Natural killer cell (primary cell): ENCODE measurements around the gene CNTNAP4. TPM values are rescaled to one million over a fixed set of nuclear protein-coding genes. Genes with fewer than 3 reads are reported as not detected.

Experiments used
- ATAC-seq, 3 donors: fragments of 150-1000 bp in 2 of 3; fragments of 200-7000 bp in 1 of 3; cut with Tn5 transposase; 1 replicate in 1 of 3; 2 replicates in 2 of 3; pipeline ENCODE4 v1.10.0; 2021; ENCODE audit warnings: mild to moderate bottlenecking in 2 of 3, moderate library complexity in 2 of 3
- DNase-seq, 2 donors: peaks; one replicate each; pipeline versions ENCODE4 v3.0.0 to v3.0.0-alpha.2; 2013 to 2021; ENCODE audit warnings: mixed read lengths in 1 of 2
- H3K27ac ChIP-seq: one replicate; pipeline ENCODE4 v1.5.1; 2013; ENCODE audit warnings: mild to moderate bottlenecking, low read length
- H3K27me3 ChIP-seq: one replicate; pipeline ENCODE4 v1.6.1; 2013; ENCODE audit warnings: low read length; ENCODE audit not compliant: control insufficient read depth, insufficient read depth
- H3K36me3 ChIP-seq: one replicate; pipeline ENCODE4 v1.6.1; 2013; ENCODE audit warnings: low read length; ENCODE audit not compliant: control insufficient read depth, insufficient read depth
- H3K4me1 ChIP-seq: one replicate; pipeline ENCODE4 v1.6.1; 2013; ENCODE audit warnings: low read length; ENCODE audit not compliant: control insufficient read depth, insufficient read depth
- H3K4me3 ChIP-seq: one replicate; pipeline ENCODE4 v1.5.1; 2013; ENCODE audit warnings: low read length
- H3K9me3 ChIP-seq: one replicate; pipeline ENCODE4 v1.6.1; 2013; ENCODE audit warnings: low read length; ENCODE audit not compliant: control insufficient read depth, insufficient read depth
- H3K27ac Mint-ChIP-seq, 2 donors: one replicate each; pipeline ENCODE4 v1.8.0; 2022; ENCODE audit warnings: mild to moderate bottlenecking in 2 of 2, mixed read lengths in 2 of 2, moderate library complexity in 1 of 2
- H3K27me3 Mint-ChIP-seq, 2 donors: one replicate each; pipeline ENCODE4 v1.8.0; 2022; ENCODE audit warnings: low read depth in 2 of 2, mixed read lengths in 2 of 2
- H3K36me3 Mint-ChIP-seq: one replicate; pipeline ENCODE4 v1.8.0; 2022; ENCODE audit warnings: mixed read lengths
- H3K4me1 Mint-ChIP-seq, 2 donors: one replicate each; pipeline ENCODE4 v1.8.0; 2022; ENCODE audit warnings: mixed read lengths in 2 of 2
- H3K4me3 Mint-ChIP-seq: one replicate; pipeline ENCODE4 v1.8.0; 2022; ENCODE audit warnings: mild to moderate bottlenecking, moderate library complexity, mixed read lengths
- H3K9me3 Mint-ChIP-seq, 2 donors: one replicate each; pipeline ENCODE4 v1.8.0; 2022; ENCODE audit warnings: mixed read lengths in 2 of 2
- CTCF ChIP-seq: fragments of 200-600 bp; IDR thresholded peaks from one replicate; pipeline ENCODE4 v1.8.0; 2022; ENCODE audit warnings: antibody characterized with exemption
- WGBS: methylation state at CpG from one replicate; pipeline ENCODE4 v1.1.7; 2013; ENCODE audit warnings: missing lambda C conversion rate; ENCODE audit not compliant: insufficient coverage; 5-methylcytosine and 5-hydroxymethylcytosine counted together
- intact Hi-C: fragments of 100-400 bp; cut with micrococcal nuclease; formaldehyde crosslinking; loops from one replicate; pipeline ENCODE4 v1.14.2; 2022
- total RNA-seq, 4 donors: library from RNA; stranded (reverse); fragments of 120-200 nt in 1 of 4; gene quantifications; one replicate each; pipeline versions ENCODE4 v1.2.3 to v1.2.4, GENCODE V29; 2013 to 2022

CNTNAP4 gene
- total RNA-seq, 3 donors from 2014 or later (not counting 1 experiment from before 2014, with no cell fraction given) = not detected

GRCh38 chr16:76378020-76378419 lies 100.8 kb downstream of the CNTNAP4 start:
- no peak overlapping the region for H3K4me3 Mint-ChIP-seq
- Histone ChIP-seq H3K4me3 (no peak overlapping the region), H3K36me3 (no peaks in the 10 kb centered on the region), H3K9me3 (no peaks in the 10 kb centered on the region), H3K27me3 (no peaks in the 10 kb centered on the region), H3K4me1 (no peaks in the 10 kb centered on the region), H3K27ac (no peak overlapping the region)
- ATAC-seq = no peak
- no peak overlapping the region for H3K27ac Mint-ChIP-seq
- no peaks in the 10 kb centered on the region for H3K4me1 Mint-ChIP-seq
- intact Hi-C loops = no loop called here
- no peak for TF ChIP-seq CTCF
- no peak for DNase-seq
- H3K36me3 Mint-ChIP-seq = no peaks in the 10 kb centered on the region
- no peaks in the 10 kb centered on the region for H3K27me3 Mint-ChIP-seq
- WGBS = 91% methylated on average over 2 of the region's 3 CpGs
- H3K9me3 Mint-ChIP-seq = peaks cover 13 to 19% of the 10 kb centered on the region in 2 donors

GRCh38 chr16:76381096-76381495 lies 103.9 kb downstream of the CNTNAP4 start:
- H3K27ac Mint-ChIP-seq = no peak overlapping the region
- Histone ChIP-seq H3K27me3 (no peaks in the 10 kb centered on the region), H3K4me1 (no peaks in the 10 kb centered on the region), H3K27ac (no peak overlapping the region), H3K36me3 (no peaks in the 10 kb centered on the region), H3K9me3 (no peaks in the 10 kb centered on the region), H3K4me3 (no peak overlapping the region)
- H3K4me3 Mint-ChIP-seq = no peak overlapping the region
- H3K27me3 Mint-ChIP-seq = no peaks in the 10 kb centered on the region
- no CpG with 5 or more reads among the region's 1 CpG for WGBS
- peaks cover 9 to 10% of the 10 kb centered on the region in 2 donors for H3K9me3 Mint-ChIP-seq
- DNase-seq = no peak
- intact Hi-C loops = no loop called here
- H3K36me3 Mint-ChIP-seq = no peaks in the 10 kb centered on the region
- no peak for TF ChIP-seq CTCF
- no peaks in the 10 kb centered on the region for H3K4me1 Mint-ChIP-seq
- ATAC-seq = no peak

GRCh38 chr16:76385601-76386230 lies 108.5 kb downstream of the CNTNAP4 start:
- no peak overlapping the region for H3K4me3 Mint-ChIP-seq
- DNase-seq (no peak), ATAC-seq (no peak)
- no peak overlapping the region for H3K4me3 ChIP-seq
- no peaks in the 10 kb centered on the region for H3K36me3 Mint-ChIP-seq
- no peaks in the 10 kb centered on the region for H3K27me3 Mint-ChIP-seq
- H3K27ac ChIP-seq = no peak overlapping the region
- WGBS = 71% methylated on average over 4 of the region's 7 CpGs
- H3K4me1 Mint-ChIP-seq = no peaks in the 10 kb centered on the region
- H3K36me3 ChIP-seq = no peaks in the 10 kb centered on the region
- no peaks in the 10 kb centered on the region for H3K4me1 ChIP-seq
- intact Hi-C loops = no loop called here
- no peaks in the 10 kb centered on the region for H3K27me3 ChIP-seq
- TF ChIP-seq CTCF = no peak
- H3K9me3 ChIP-seq = no peaks in the 10 kb centered on the region
- peaks cover 0 to 2% of the 10 kb centered on the region in 2 donors for H3K9me3 Mint-ChIP-seq
- no peak overlapping the region for H3K27ac Mint-ChIP-seq

- no peak overlapping the region for H3K27ac ChIP-seq
- Mint-ChIP-seq H3K27ac (no peak overlapping the region), H3K36me3 (no peaks in the 10 kb centered on the region), H3K27me3 (no peaks in the 10 kb centered on the region), H3K9me3 (no peaks in the 10 kb centered on the region), H3K4me1 (no peaks in the 10 kb centered on the region), H3K4me3 (no peak overlapping the region)
- DNase-seq (no peak), ATAC-seq (no peak)
- no peaks in the 10 kb centered on the region for H3K27me3 ChIP-seq
- H3K4me3 ChIP-seq = no peak overlapping the region
- intact Hi-C loops = no loop called here
- H3K36me3 ChIP-seq = no peaks in the 10 kb centered on the region
- H3K9me3 ChIP-seq = no peaks in the 10 kb centered on the region
- TF ChIP-seq CTCF = no peak
- H3K4me1 ChIP-seq = no peaks in the 10 kb centered on the region
Measured at GRCh38 chr16:76386784-76387183, 109.6 kb downstream of the CNTNAP4 start.
